CMK (cell line): ENCODE results near the gene RNASE12.
"Not testable (repeated sequence)": the region's sequence is repeated elsewhere in the genome, so short reads cannot be mapped to it uniquely, and the experiment has no call there.

ENCODE experiments used
- DNase-seq: peaks from one replicate; pipeline ENCODE4 v3.0.0-alpha.2; 2010; ENCODE audit warnings: low read depth

RNASE12 gene

GRCh38 chr14:20578784-20579502, 12.2 kb downstream of the RNASE12 start:
- peak; percentile 45 for DNase-seq

- DNase-seq: no peak
Measured at GRCh38 chr14:20578325-20578724, 12.9 kb downstream of the RNASE12 start.

- not testable (repeated sequence) for DNase-seq
Measured at GRCh38 chr14:20572382-20572990, 18.7 kb downstream of the RNASE12 start.

GRCh38 chr14:20570720-20571119, 20.5 kb downstream of the RNASE12 start:
- not testable (repeated sequence) for DNase-seq

GRCh38 chr14:20569865-20570264, 21.3 kb downstream of the RNASE12 start:
- DNase-seq: not testable (repeated sequence)

- no peak for DNase-seq
Measured at GRCh38 chr14:20569066-20569465, 22.1 kb downstream of the RNASE12 start.

GRCh38 chr14:20568393-20568792, 22.8 kb downstream of the RNASE12 start:
- DNase-seq: no peak

- DNase-seq: not testable (repeated sequence)
Measured at GRCh38 chr14:20567199-20567598, 24.0 kb downstream of the RNASE12 start.

GRCh38 chr14:20564501-20564997, 26.6 kb downstream of the RNASE12 start:
- no peak for DNase-seq

GRCh38 chr14:20563971-20564370, 27.2 kb downstream of the RNASE12 start:
- no peak for DNase-seq

GRCh38 chr14:20560961-20561360, 30.2 kb downstream of the RNASE12 start, which contains the start of gene RNASE9:
Gene RNASE9 (minus strand): TSS chr14:20561047.
- no peak for DNase-seq

- DNase-seq: no peak
Measured at GRCh38 chr14:20559461-20559904, 31.7 kb downstream of the RNASE12 start.

- DNase-seq: no peak
Measured at GRCh38 chr14:20557212-20557542, 34.0 kb downstream of the RNASE12 start.

GRCh38 chr14:20556500-20557211, 34.5 kb downstream of the RNASE12 start:
- no peak for DNase-seq

- no peak for DNase-seq
Measured at GRCh38 chr14:20555845-20556244, 35.3 kb downstream of the RNASE12 start.

GRCh38 chr14:20553024-20553423, 38.2 kb downstream of the RNASE12 start:
- no peak for DNase-seq

- no peak for DNase-seq
Measured at GRCh38 chr14:20551606-20552005, 39.6 kb downstream of the RNASE12 start.

- no peak for DNase-seq
Measured at GRCh38 chr14:20550926-20551325, 40.2 kb downstream of the RNASE12 start.

- DNase-seq: no peak
Measured at GRCh38 chr14:20548414-20549158, 42.6 kb downstream of the RNASE12 start.

- no peak for DNase-seq
Measured at GRCh38 chr14:20546877-20547276, 44.3 kb downstream of the RNASE12 start.
